Astrocyte (in vitro differentiated cells and primary cell): ENCODE measurements around the gene DPH1. TPM values are rescaled to one million over a fixed set of nuclear protein-coding genes. Genes with fewer than 3 reads are reported as not detected.

Source experiments
- DNase-seq: peaks from one replicate; pipeline ENCODE4 v3.0.0-alpha.2; 2010; ENCODE audit warnings: low read depth
- FAIRE-seq: peaks from 2 replicates; lab custom pipeline; 2011; peaks lifted over from hg19 to GRCh38; lab: Jason Lieb, UNC
- H2AFZ ChIP-seq: 2 replicates; pipeline ENCODE4 v1.6.0; 2012; ENCODE audit warnings: low read depth, low read length, inconsistent platforms
- H3K27ac ChIP-seq: 2 replicates; pipeline ENCODE4 v1.5.1; 2011; ENCODE audit warnings: low read depth, low read length, inconsistent platforms
- H3K27me3 ChIP-seq: 2 replicates; pipeline ENCODE4 v1.6.0; 2011; ENCODE audit warnings: low read length, inconsistent platforms; ENCODE audit not compliant: insufficient read depth
- H3K36me3 ChIP-seq: 2 replicates; pipeline ENCODE4 v1.5.1; 2011; ENCODE audit warnings: low read length, inconsistent platforms; ENCODE audit not compliant: insufficient read depth
- H3K4me1 ChIP-seq: 2 replicates; pipeline ENCODE4 v1.5.1; 2011; ENCODE audit warnings: low read length, inconsistent platforms; ENCODE audit not compliant: insufficient read depth
- H3K4me2 ChIP-seq: 2 replicates; pipeline ENCODE4 v1.6.0; 2012; ENCODE audit warnings: low read length, inconsistent platforms
- H3K4me3 ChIP-seq: 2 replicates; pipeline ENCODE4 v1.5.1; 2011; ENCODE audit warnings: low read depth, mild to moderate bottlenecking, low read length, inconsistent platforms; ENCODE audit not compliant: insufficient read depth
- H3K79me2 ChIP-seq: 2 replicates; pipeline ENCODE4 v1.6.0; 2012; ENCODE audit warnings: mild to moderate bottlenecking, low read length, inconsistent platforms; ENCODE audit not compliant: insufficient read depth
- H3K9ac ChIP-seq: 2 replicates; pipeline ENCODE4 v1.6.0; 2012; ENCODE audit warnings: mild to moderate bottlenecking, low read length, inconsistent platforms
- H3K9me3 ChIP-seq: 2 replicates; pipeline ENCODE4 v1.5.1; 2012; ENCODE audit warnings: low read depth, mild to moderate bottlenecking, low read length, inconsistent platforms; ENCODE audit not compliant: insufficient read depth
- H4K20me1 ChIP-seq: 2 replicates; pipeline ENCODE4 v1.6.0; 2012; ENCODE audit warnings: low read length, inconsistent platforms; ENCODE audit not compliant: insufficient read depth
- H3K27ac Mint-ChIP-seq: one replicate; pipeline ENCODE4 v1.8.0; 2021; ENCODE audit warnings: mild to moderate bottlenecking, mixed read lengths; ENCODE audit not compliant: unreplicated experiment
- H3K27me3 Mint-ChIP-seq: one replicate; pipeline ENCODE4 v1.8.0; 2021; ENCODE audit warnings: low read depth, mixed read lengths; ENCODE audit not compliant: unreplicated experiment
- H3K36me3 Mint-ChIP-seq: one replicate; pipeline ENCODE4 v1.8.0; 2021; ENCODE audit warnings: low read depth, mixed read lengths; ENCODE audit not compliant: unreplicated experiment
- H3K4me1 Mint-ChIP-seq: one replicate; pipeline ENCODE4 v1.8.0; 2021; ENCODE audit warnings: low read depth, mixed read lengths; ENCODE audit not compliant: unreplicated experiment
- H3K4me3 Mint-ChIP-seq: one replicate; pipeline ENCODE4 v1.8.0; 2021; ENCODE audit warnings: mild to moderate bottlenecking, moderate library complexity, mixed read lengths; ENCODE audit not compliant: unreplicated experiment
- H3K9me3 Mint-ChIP-seq: one replicate; pipeline ENCODE4 v1.8.0; 2021; ENCODE audit warnings: mild to moderate bottlenecking, mixed read lengths; ENCODE audit not compliant: unreplicated experiment
- CTCF ChIP-seq: IDR thresholded peaks from 2 replicates; pipeline ENCODE4 v1.5.1; 2011; ENCODE audit warnings: low read depth, mild to moderate bottlenecking, inconsistent platforms, low read length, moderate library complexity; ENCODE audit not compliant: insufficient read depth
- EZH2 ChIP-seq: IDR thresholded peaks from 2 replicates; pipeline ENCODE4 v1.6.1; 2012; ENCODE audit warnings: mild to moderate bottlenecking, low read length, inconsistent platforms; ENCODE audit not compliant: insufficient read depth
- total RNA-seq: library from RNA; stranded (reverse); gene quantifications from 2 replicates; pipeline ENCODE4 v1.2.1, GENCODE V29; 2021

DPH1 gene
- total RNA-seq, 1 donor from 2014 or later: 25.8 TPM

GRCh38 chr17:2035541-2036488, 5.9 kb downstream of the DPH1 start:
- Mint-ChIP-seq H3K36me3 (peaks cover 16% of the 10 kb centered on the region), H3K9me3 (no peaks in the 10 kb centered on the region), H3K4me1 (peaks cover 9% of the 10 kb centered on the region), H3K4me3 (no peak overlapping the region), H3K27ac (peak overlapping the region; percentile 53), H3K27me3 (no peaks in the 10 kb centered on the region)
- peaks cover 7% of the 10 kb centered on the region for H3K4me1 ChIP-seq
- no peak overlapping the region for H3K9ac ChIP-seq
- H3K79me2 ChIP-seq: peaks cover 11% of the 10 kb centered on the region
- no peak overlapping the region for H3K4me3 ChIP-seq
- H3K27me3 ChIP-seq: no peaks in the 10 kb centered on the region
- no peak for DNase-seq
- no peak for FAIRE-seq
- H4K20me1 ChIP-seq: peaks cover 4% of the 10 kb centered on the region
- H3K9me3 ChIP-seq: no peaks in the 10 kb centered on the region
- peaks cover 8% of the 10 kb centered on the region for H3K36me3 ChIP-seq
- H3K4me2 ChIP-seq: no peak overlapping the region
- H3K27ac ChIP-seq: no peak overlapping the region
- no peak for TF ChIP-seq CTCF
- no peak for TF ChIP-seq EZH2
- no peak overlapping the region for H2AFZ ChIP-seq

- TF ChIP-seq EZH2 (no peak), CTCF (no peak)
- no peak for FAIRE-seq
- Histone ChIP-seq H3K9me3 (no peaks in the 10 kb centered on the region), H2AFZ (no peak overlapping the region), H3K9ac (no peak overlapping the region), H3K4me1 (peaks cover 11% of the 10 kb centered on the region), H3K27ac (no peak overlapping the region), H4K20me1 (peaks cover 4% of the 10 kb centered on the region), H3K79me2 (peaks cover 5% of the 10 kb centered on the region), H3K36me3 (peaks cover 8% of the 10 kb centered on the region), H3K4me2 (no peak overlapping the region), H3K4me3 (no peak overlapping the region), H3K27me3 (no peaks in the 10 kb centered on the region)
- Mint-ChIP-seq H3K4me3 (no peak overlapping the region), H3K27me3 (no peaks in the 10 kb centered on the region), H3K9me3 (no peaks in the 10 kb centered on the region), H3K27ac (no peak overlapping the region), H3K36me3 (peaks cover 16% of the 10 kb centered on the region), H3K4me1 (peaks cover 7% of the 10 kb centered on the region)
- DNase-seq: no peak
Measured at GRCh38 chr17:2037155-2037554, 7.2 kb downstream of the DPH1 start.
